Aorta (tissue), 5 donors: ENCODE data around the gene MCCC2. TPM values are rescaled to one million over a fixed set of nuclear protein-coding genes. Genes with fewer than 3 reads are reported as not detected.
"Not testable (repeated sequence)": the region's sequence is repeated elsewhere in the genome, so short reads cannot be mapped to it uniquely, and the experiment has no call there.

Experiments used
- ATAC-seq: fragments of 200-7000 bp; cut with Tn5 transposase; one replicate; pipeline ENCODE4 v1.9.1; 2022; ENCODE audit warnings: moderate library complexity; ENCODE audit not compliant: low FRiP score
- DNase-seq, 2 donors: peaks; one replicate each; pipeline ENCODE4 v3.0.0-alpha.2; 2020
- H3K27ac ChIP-seq, 2 donors: one replicate each; pipeline ENCODE4 v1.5.1; 2013; ENCODE audit warnings: low read length in 2 of 2, mild to moderate bottlenecking in 2 of 2, moderate library complexity in 2 of 2, control low read depth in 1 of 2, inconsistent platforms in 1 of 2, low read depth in 1 of 2
- H3K27me3 ChIP-seq, 2 donors: one replicate each; pipeline ENCODE4 v1.6.1; 2013; ENCODE audit warnings: control low read depth in 1 of 2, low read length in 1 of 2, mild to moderate bottlenecking in 1 of 2, moderate library complexity in 1 of 2; ENCODE audit not compliant: insufficient read depth in 2 of 2, control insufficient read depth in 1 of 2
- H3K36me3 ChIP-seq, 2 donors: one replicate each; pipeline ENCODE4 v1.6.1; 2013; ENCODE audit warnings: control low read depth in 1 of 2, low read length in 1 of 2, mild to moderate bottlenecking in 1 of 2; ENCODE audit not compliant: insufficient read depth in 2 of 2, control insufficient read depth in 1 of 2
- H3K4me1 ChIP-seq, 2 donors: one replicate each; pipeline ENCODE4 v1.6.1; 2013; ENCODE audit warnings: low read length in 2 of 2, control low read depth in 1 of 2, mild to moderate bottlenecking in 1 of 2, moderate library complexity in 1 of 2; ENCODE audit not compliant: insufficient read depth in 2 of 2, control insufficient read depth in 1 of 2
- H3K4me3 ChIP-seq, 2 donors: one replicate each; pipeline ENCODE4 v1.5.1; 2013; ENCODE audit warnings: low read length in 2 of 2, control low read depth in 1 of 2, mild to moderate bottlenecking in 1 of 2
- H3K9me3 ChIP-seq: one replicate; pipeline ENCODE4 v1.6.1; 2013; ENCODE audit warnings: mild to moderate bottlenecking, low read length; ENCODE audit not compliant: control insufficient read depth
- WGBS, 2 donors: extraction: QIAGEN DNeasy Blood & Tissue Kit; methylation state at CpG; one replicate each; pipeline ENCODE4 v1.1.7; 2013; 5-methylcytosine and 5-hydroxymethylcytosine counted together
- intact Hi-C, 2 donors: fragments of 100-400 bp; cut with DNase I; formaldehyde crosslinking; loops; one replicate each; pipeline versions ENCODE4 v1.14.2 to v1.15.0; 2022
- polyA plus RNA-seq, 2 donors: library from polyadenylated mRNA; stranded (reverse); fragments of 200-250 nt; gene quantifications; one replicate each; pipeline ENCODE4 v1.2.3, GENCODE V29; 2013
- total RNA-seq, 2 donors: library from RNA; stranded (reverse); fragmentation: NEBNext Ultra II Directional; extraction: Animal tissue kit (Norgen Biotek cat#: 25700); gene quantifications; one replicate each; pipeline ENCODE4 v1.2.1, GENCODE V29; 2021
- donor health status: healthy with polysubstance abuse.
- donor health status: Bipolar disorder and iron deficiency.
- donor health status: DM: no; HTN: no; CAD: no.
- donor health status: DM: no; HTN: no; CAD: no.
- donor health status: DM: yes; HTN: yes; CAD: no.

The MCCC2 gene
- total and polyA plus RNA-seq, 4 donors = 17.4 to 27.4 (median 25.3) TPM

GRCh38 chr5:71588533-71588885, 1.4 kb downstream of the MCCC2 start:
- DNase-seq = no peak
- WGBS, 2 donors = 59 to 86% methylated on average over 2 of the region's 2 CpGs
- Histone ChIP-seq H3K4me3 (no peak overlapping the region), H3K36me3 (no peaks in the 10 kb centered on the region), H3K4me1 (peaks cover 0 to 6% of the 10 kb centered on the region in 2 donors), H3K27me3 (no peaks in the 10 kb centered on the region), H3K27ac (no peak overlapping the region), H3K9me3 (no peaks in the 10 kb centered on the region)
- intact Hi-C loops = no loop called here
- no peak for ATAC-seq

GRCh38 chr5:71589903-71590302, 2.8 kb downstream of the MCCC2 start:
- 50 to 51% methylated on average over 2 of the region's 2 CpGs for WGBS, 2 donors
- no peak for DNase-seq
- no peaks in the 10 kb centered on the region for H3K9me3 ChIP-seq
- H3K36me3 ChIP-seq = no peaks in the 10 kb centered on the region
- ATAC-seq = no peak
- intact Hi-C loops = no loop called here
- H3K4me3 ChIP-seq = no peak overlapping the region
- no peak overlapping the region for H3K27ac ChIP-seq
- no peaks in the 10 kb centered on the region for H3K27me3 ChIP-seq
- H3K4me1 ChIP-seq = peaks cover 0 to 6% of the 10 kb centered on the region in 2 donors

- Histone ChIP-seq H3K9me3 (no peaks in the 10 kb centered on the region), H3K4me1 (peaks cover 0 to 6% of the 10 kb centered on the region in 2 donors)
- no peak for DNase-seq
Observed at GRCh38 chr5:71591100-71591499, 4.0 kb downstream of the MCCC2 start.

GRCh38 chr5:71596169-71596568, 9.0 kb downstream of the MCCC2 start:
- no peak for DNase-seq
- Histone ChIP-seq H3K4me1 (peaks cover 2 to 3% of the 10 kb centered on the region in 2 donors), H3K36me3 (peaks cover 3 to 4% of the 10 kb centered on the region in 2 donors), H3K9me3 (no peaks in the 10 kb centered on the region), H3K27me3 (no peaks in the 10 kb centered on the region), H3K27ac (no peak overlapping the region), H3K4me3 (no peak overlapping the region)
- WGBS, 2 donors = 40 to 45% methylated on average over 4 of the region's 4 CpGs
- intact Hi-C loops = no loop called here
- ATAC-seq = no peak

More at GRCh38 chr5:71591100-71591499, 4.0 kb downstream of the MCCC2 start:
- H3K27me3 ChIP-seq = no peaks in the 10 kb centered on the region
- no peak for ATAC-seq
- H3K36me3 ChIP-seq = no peaks in the 10 kb centered on the region
- intact Hi-C loops = no loop called here
- no peak overlapping the region for H3K27ac ChIP-seq
- H3K4me3 ChIP-seq = no peak overlapping the region

- WGBS, 2 donors = 95 to 100% methylated on average over 1 of the region's 1 CpG
- Histone ChIP-seq H3K27ac (no peak overlapping the region), H3K9me3 (no peaks in the 10 kb centered on the region), H3K4me3 (no peak overlapping the region), H3K4me1 (peaks cover 2 to 3% of the 10 kb centered on the region in 2 donors), H3K27me3 (no peaks in the 10 kb centered on the region), H3K36me3 (peaks cover 3 to 4% of the 10 kb centered on the region in 2 donors)
- intact Hi-C loops = no loop called here
- ATAC-seq = no peak
- DNase-seq = no peak
Observed at GRCh38 chr5:71597001-71597400, 9.9 kb downstream of the MCCC2 start.

- peak; percentile 44 for ATAC-seq
- H3K27ac ChIP-seq = peak overlapping the region in 1 of 2 donors; percentile 86
- 93 to 97% methylated on average over 1 of the region's 1 CpG for WGBS, 2 donors
- H3K27me3 ChIP-seq = no peaks in the 10 kb centered on the region
- peaks cover 2 to 3% of the 10 kb centered on the region in 2 donors for H3K4me1 ChIP-seq
- intact Hi-C loops = no loop called here
- H3K9me3 ChIP-seq = no peaks in the 10 kb centered on the region
- H3K4me3 ChIP-seq = no peak overlapping the region
- peaks cover 3 to 4% of the 10 kb centered on the region in 2 donors for H3K36me3 ChIP-seq
- no peak for DNase-seq
Observed at GRCh38 chr5:71600783-71601182, 13.6 kb downstream of the MCCC2 start.

- peaks cover 2 to 3% of the 10 kb centered on the region in 2 donors for H3K4me1 ChIP-seq
- intact Hi-C loops = no loop called here
- no peaks in the 10 kb centered on the region for H3K9me3 ChIP-seq
- no peaks in the 10 kb centered on the region for H3K27me3 ChIP-seq
- WGBS, 2 donors = 26 to 28% methylated on average over 6 of the region's 6 CpGs
- H3K36me3 ChIP-seq = peaks cover 3 to 4% of the 10 kb centered on the region in 2 donors
- H3K27ac ChIP-seq = peak overlapping the region in 1 of 2 donors; percentile 48
- DNase-seq (peak in 1 of 2 donors; percentile 66), ATAC-seq (peak; percentile 77)
- no peak overlapping the region for H3K4me3 ChIP-seq
Observed at GRCh38 chr5:71601222-71602026, 14.3 kb downstream of the MCCC2 start.

- H3K4me1 ChIP-seq, H3K36me3 ChIP-seq, DNase-seq, H3K9me3 ChIP-seq, intact Hi-C loops, H3K4me3 ChIP-seq, H3K27ac ChIP-seq, ATAC-seq, H3K27me3 ChIP-seq: not testable (repeated sequence)
- WGBS, 2 donors = 98% methylated on average over 14 to 15 of the region's 16 CpGs
Observed at GRCh38 chr5:71609916-71610315, 22.8 kb downstream of the MCCC2 start.

- H3K27ac ChIP-seq = no peak overlapping the region
- DNase-seq = no peak
- H3K36me3 ChIP-seq = peaks cover 0 to 6% of the 10 kb centered on the region in 2 donors
- intact Hi-C loops = no loop called here
- H3K27me3 ChIP-seq = no peaks in the 10 kb centered on the region
- no peaks in the 10 kb centered on the region for H3K9me3 ChIP-seq
- no peak for ATAC-seq
- WGBS, 2 donors = 73 to 100% methylated on average over 4 of the region's 4 CpGs
- no peak overlapping the region for H3K4me3 ChIP-seq
- H3K4me1 ChIP-seq = no peaks in the 10 kb centered on the region
Observed at GRCh38 chr5:71615809-71616208, 28.7 kb downstream of the MCCC2 start.
